GM12801 (cell line): ENCODE results near the gene LRRC15.

Source experiments
- TF ChIP-seq, protein P1 (sequence below): IDR thresholded peaks from one replicate; pipeline ENCODE4 v1.5.1; 2011; ENCODE audit warnings: control low read depth; ENCODE audit not compliant: insufficient read length; ENCODE audit errors: extremely low read depth

Gene LRRC15

DNA sequence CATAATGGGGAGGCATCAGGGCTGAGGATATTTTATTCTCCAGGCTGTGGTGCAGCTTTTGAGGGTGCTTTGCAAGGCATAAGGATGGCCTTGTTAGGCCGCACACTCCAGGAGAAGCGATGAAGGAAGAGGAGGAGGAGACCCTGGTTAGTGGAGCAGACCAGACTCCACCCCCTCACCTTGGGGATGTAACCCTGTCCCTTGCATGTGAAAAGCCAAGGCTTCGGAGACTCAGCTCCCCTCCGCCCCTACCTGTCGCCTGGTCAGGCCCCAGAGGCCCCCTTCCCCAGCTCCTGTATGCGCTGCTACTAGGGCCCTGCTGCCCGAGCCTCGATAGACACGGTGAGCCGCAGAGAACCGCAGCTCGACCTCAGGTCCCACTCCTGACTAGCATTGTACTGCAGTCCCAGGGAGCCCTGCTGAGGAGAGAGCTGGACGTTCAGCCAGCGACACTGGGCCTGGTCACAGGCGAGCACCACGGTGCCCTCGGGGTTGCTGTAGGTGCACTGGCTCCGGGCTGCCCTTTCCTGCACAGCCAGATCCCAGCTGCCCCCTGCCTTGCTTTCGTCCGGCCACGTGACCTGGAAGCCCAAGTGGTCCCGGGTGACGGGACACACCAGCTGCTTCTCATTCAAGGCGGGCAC lies 28.7 kb downstream of the LRRC15 start:
- TF ChIP-seq, protein P1, sequence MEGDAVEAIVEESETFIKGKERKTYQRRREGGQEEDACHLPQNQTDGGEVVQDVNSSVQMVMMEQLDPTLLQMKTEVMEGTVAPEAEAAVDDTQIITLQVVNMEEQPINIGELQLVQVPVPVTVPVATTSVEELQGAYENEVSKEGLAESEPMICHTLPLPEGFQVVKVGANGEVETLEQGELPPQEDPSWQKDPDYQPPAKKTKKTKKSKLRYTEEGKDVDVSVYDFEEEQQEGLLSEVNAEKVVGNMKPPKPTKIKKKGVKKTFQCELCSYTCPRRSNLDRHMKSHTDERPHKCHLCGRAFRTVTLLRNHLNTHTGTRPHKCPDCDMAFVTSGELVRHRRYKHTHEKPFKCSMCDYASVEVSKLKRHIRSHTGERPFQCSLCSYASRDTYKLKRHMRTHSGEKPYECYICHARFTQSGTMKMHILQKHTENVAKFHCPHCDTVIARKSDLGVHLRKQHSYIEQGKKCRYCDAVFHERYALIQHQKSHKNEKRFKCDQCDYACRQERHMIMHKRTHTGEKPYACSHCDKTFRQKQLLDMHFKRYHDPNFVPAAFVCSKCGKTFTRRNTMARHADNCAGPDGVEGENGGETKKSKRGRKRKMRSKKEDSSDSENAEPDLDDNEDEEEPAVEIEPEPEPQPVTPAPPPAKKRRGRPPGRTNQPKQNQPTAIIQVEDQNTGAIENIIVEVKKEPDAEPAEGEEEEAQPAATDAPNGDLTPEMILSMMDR, result no peak

- TF ChIP-seq, protein P1, result no peak
Measured at GRCh38 chr3:194339840-194340239, 29.7 kb downstream of the LRRC15 start.

DNA sequence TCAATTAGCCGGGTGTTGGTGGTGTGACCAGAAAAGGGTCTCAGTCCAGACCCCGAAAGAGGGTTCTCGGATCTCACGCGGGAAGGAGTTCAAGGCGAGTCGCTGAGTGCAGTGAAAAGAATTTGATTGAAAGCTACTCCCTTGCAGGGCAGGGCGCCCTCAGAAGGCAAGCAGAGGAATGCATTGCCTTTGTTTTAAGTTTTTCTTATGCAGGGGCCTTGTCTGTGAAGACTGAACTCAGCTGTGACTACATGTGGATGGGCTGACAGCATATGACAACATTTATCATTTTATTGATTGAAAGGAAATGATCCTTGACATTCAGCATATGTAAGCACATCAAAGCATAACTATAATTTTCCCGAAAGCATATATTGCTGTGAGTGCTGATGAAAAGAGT lies 30.2 kb downstream of the LRRC15 start:
- TF ChIP-seq, protein P1, result no peak

DNA sequence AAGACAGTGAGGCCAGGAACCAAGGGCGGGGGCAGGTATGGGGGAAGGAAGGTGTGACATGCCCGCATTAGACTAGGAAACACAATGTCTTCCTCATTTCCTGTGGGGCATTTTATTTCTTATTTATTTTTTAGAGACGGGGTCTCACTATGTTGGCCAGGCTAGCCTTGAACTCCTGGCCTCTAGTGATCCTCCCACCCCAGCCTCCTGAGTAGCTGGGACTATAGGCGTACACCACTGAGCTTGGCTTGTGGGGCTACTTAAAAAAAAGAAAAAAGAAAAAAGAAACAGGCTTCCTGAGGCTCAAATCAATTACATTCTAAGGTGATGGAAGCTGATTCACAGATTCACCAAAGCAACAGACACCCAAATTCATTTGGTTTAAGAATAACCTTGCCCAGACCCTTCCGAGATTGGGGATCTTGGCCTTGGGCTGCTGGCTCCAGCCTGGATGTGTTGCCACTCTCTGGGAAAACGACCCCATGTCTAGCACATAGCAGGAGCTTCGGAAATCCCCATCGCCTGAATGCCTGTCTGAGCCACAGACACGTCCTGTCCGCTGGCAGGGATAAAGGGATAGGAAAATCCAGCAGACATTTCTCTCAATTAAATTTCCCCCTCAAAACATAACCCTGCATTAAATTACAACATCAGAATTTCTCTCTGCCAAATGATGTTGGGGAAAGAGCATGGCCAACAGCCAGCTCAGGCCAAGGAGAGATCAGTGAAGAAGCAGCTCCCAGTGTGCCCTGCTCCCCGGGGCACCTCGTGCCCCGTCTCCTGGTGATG lies 31.4 kb downstream of the LRRC15 start:
- TF ChIP-seq, protein P1, result no peak

DNA sequence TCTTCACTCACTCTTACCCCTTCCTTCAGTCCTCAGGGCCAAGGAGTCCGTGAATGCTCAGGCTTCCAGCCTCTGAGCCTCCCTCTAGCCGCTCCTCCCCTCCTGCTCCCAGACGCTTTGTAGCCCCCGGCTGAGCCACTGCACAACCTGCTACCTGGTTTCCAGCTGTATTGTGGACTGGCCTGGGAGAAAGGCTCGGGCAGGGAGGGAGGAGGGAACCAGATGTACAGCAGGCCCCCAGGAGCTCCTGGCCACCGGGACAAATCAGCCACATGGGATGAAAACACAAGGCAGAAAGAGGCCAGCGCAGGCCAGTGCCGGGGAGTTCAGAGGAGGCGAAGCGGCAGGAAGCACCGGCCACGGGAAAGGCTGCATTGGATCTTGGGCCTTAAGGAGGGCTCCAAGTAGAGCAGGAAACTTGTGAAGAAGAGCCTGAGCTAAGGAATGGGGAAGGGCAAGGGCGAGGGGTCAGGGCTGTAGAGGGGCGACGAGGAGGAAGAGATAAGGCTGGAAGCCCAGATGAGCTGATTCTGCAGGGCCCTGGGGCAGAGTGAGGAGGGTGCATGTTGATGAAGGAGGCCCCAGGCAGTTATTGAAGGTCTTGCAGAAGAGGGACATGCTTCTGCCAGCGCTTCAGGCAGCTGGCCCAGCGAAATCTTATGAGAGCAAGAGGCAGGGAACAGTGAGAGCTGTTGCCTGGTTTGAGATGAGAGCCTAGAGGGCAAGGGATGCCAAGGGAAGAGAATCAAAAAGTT lies 32.8 kb downstream of the LRRC15 start:
- TF ChIP-seq, protein P1, result no peak

GRCh38 chr3:194333981-194334320 lies 35.6 kb downstream of the LRRC15 start:
- TF ChIP-seq, protein P1, result no peak

- TF ChIP-seq, protein P1, result no peak
Measured at GRCh38 chr3:194333212-194333980, 36.1 kb downstream of the LRRC15 start.
